Measurements from ENCODE around the gene SAA1.
"Not testable (repeated sequence)": the region's sequence is repeated elsewhere in the genome, so short reads cannot be mapped to it uniquely, and the experiment has no call there.

SAA1 gene

DNA sequence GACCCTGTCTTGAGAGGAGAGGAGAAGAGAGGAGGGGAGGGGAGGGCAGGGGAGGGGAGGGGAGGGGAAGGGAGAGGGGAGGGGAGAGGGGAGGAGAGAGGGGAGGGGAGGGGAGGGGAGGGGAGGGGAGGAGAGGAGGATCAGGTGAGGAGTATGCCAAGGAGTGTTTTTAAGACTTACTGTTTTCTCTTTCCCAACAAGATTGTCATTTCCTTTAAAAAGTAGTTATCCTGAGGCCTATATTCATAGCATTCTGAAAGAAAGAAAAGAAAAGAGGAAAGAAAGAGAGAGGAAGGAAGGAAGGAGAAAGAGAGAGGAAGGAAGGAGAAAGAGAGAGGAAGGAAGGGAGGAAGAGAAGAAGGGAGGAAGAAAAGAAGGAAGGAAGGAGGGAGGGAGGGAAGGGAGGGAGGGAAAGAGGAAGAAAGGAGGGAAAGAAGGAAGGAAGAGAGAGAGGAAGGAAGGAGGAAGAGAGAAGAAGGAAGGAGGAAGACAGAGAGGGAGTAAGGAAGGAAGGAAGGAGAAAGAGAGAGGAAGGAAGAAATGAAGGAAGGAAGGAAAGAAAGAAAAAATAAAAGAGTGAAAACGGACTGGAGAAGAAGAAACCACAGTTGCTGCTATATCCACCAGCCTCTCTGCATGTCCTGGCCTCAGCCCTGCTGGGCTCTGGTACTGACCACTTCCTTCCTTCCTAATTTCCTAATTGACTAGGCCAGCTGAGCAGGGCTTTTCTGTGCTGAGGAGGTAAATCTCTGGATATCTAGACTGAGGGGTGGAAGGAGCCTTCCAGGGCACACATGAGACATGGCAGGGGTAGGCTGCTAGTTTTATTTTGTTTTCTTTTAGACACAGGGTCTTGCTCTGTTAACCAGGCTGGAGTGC lies 1.1 kb upstream of the SAA1 start:
- TF ChIP-seq EZH2 (IDR thresholded peaks at IDR 0.05; ENCODE audit: borderline replicate concordance, low read depth, low read length, severe bottlenecking): no peak
- TF ChIP-seq, protein P1, sequence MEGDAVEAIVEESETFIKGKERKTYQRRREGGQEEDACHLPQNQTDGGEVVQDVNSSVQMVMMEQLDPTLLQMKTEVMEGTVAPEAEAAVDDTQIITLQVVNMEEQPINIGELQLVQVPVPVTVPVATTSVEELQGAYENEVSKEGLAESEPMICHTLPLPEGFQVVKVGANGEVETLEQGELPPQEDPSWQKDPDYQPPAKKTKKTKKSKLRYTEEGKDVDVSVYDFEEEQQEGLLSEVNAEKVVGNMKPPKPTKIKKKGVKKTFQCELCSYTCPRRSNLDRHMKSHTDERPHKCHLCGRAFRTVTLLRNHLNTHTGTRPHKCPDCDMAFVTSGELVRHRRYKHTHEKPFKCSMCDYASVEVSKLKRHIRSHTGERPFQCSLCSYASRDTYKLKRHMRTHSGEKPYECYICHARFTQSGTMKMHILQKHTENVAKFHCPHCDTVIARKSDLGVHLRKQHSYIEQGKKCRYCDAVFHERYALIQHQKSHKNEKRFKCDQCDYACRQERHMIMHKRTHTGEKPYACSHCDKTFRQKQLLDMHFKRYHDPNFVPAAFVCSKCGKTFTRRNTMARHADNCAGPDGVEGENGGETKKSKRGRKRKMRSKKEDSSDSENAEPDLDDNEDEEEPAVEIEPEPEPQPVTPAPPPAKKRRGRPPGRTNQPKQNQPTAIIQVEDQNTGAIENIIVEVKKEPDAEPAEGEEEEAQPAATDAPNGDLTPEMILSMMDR (IDR thresholded peaks at IDR 0.05; ENCODE audit: borderline replicate concordance, extremely low read depth, low read length, poor library complexity, severe bottlenecking): no peak
- Histone ChIP-seq H3K4me2 (ENCODE audit: insufficient read depth, low read length) (no peak overlapping the region), H3K27ac (ENCODE audit: low read length) (no peak overlapping the region), H3K79me2 (ENCODE audit: insufficient read depth, low read length) (no peaks in the 10 kb centered on the region), H3K4me3 (ENCODE audit: low read depth in 1 of 2, low read length in 2 of 2) (no peak overlapping the region), H3K36me3 (ENCODE audit: insufficient read depth, low read length) (no peaks in the 10 kb centered on the region), H3K9me3 (ENCODE audit: insufficient read depth, low read length, severe bottlenecking) (no peaks in the 10 kb centered on the region), H3K27me3 (ENCODE audit: insufficient read depth, low read length, poor library complexity) (peaks cover 4% of the 10 kb centered on the region), H3K9ac (ENCODE audit: low read depth, low read length) (no peak overlapping the region), H3K4me1 (ENCODE audit: insufficient read depth, low read length) (no peaks in the 10 kb centered on the region), H2AFZ (ENCODE audit: low read depth, low read length) (no peak overlapping the region), H4K20me1 (ENCODE audit: insufficient read depth, low read length) (no peaks in the 10 kb centered on the region)
- ATAC-seq (ENCODE audit: insufficient read depth, low read depth) (no peak), DNase-seq (no peak)

DNA sequence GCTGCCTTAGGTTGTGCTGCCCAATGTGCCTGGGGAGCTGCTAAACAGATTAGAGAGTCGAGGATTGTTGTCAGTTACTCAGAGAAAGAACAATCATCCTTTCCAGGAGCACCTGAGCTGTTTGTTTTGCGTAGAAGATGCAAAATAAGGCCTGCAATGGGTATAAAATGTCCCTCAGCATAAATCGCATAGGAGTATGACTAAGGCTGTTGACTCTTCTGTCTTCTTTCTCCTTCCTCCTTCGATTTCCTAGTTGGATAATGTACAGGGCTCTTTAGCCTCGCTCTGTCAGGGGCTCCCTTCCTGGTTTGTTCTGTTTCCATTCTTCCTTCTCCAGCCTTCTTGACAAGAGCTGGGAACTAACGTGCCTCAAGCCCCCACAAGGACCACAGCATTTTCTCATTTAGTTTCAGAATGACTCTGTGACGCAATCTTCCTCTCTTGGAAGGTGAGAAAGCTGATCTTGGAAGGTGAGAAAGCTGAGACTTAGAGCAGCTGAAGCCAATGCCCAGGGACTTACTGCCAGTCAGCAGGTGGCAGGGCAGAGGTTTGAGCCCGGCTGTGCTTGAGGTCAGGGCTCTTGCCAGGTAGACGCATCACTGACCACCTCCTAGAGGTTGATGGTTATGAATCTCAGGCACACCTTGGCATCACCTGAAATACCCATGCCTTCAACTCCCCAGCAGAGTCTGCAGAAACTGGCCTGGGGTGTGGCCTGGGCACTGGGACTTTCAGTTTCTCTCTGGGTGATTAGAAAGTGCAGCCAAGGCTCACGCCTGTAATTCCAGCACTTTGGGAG lies 1.5 kb downstream of the SAA1 start:
- H3K27ac ChIP-seq (ENCODE audit: low read length); H3K4me3 ChIP-seq (ENCODE audit: low read depth in 1 of 2, low read length in 2 of 2); DNase-seq; H3K9me3 ChIP-seq (ENCODE audit: insufficient read depth, low read length, severe bottlenecking); H3K79me2 ChIP-seq (ENCODE audit: insufficient read depth, low read length); H3K36me3 ChIP-seq (ENCODE audit: insufficient read depth, low read length); H3K4me1 ChIP-seq (ENCODE audit: insufficient read depth, low read length); H4K20me1 ChIP-seq (ENCODE audit: insufficient read depth, low read length); H3K9ac ChIP-seq (ENCODE audit: low read depth, low read length); H3K4me2 ChIP-seq (ENCODE audit: insufficient read depth, low read length); H3K27me3 ChIP-seq (ENCODE audit: insufficient read depth, low read length, poor library complexity); ATAC-seq (ENCODE audit: insufficient read depth, low read depth); H2AFZ ChIP-seq (ENCODE audit: low read depth, low read length): not testable (repeated sequence)

DNA sequence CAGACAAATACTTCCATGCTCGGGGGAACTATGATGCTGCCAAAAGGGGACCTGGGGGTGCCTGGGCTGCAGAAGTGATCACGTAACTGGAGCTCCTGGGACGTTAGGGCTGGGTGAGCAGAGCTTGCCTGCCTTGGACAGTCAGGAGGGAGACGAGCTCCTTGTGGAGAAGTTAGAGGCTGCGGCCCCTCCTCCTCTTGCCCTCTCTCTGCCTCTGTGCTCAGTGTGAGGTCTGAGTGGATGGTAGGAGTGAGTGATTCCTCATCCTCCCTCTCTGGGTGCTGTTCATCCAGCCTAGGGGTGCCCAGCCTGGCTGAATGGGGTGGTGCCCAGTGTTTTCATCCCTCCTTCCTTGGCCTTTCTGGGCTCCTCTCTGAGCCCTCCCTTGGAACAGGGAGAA lies 3.2 kb downstream of the SAA1 start:
- H4K20me1 ChIP-seq (ENCODE audit: insufficient read depth, low read length); ATAC-seq (ENCODE audit: insufficient read depth, low read depth); H3K27ac ChIP-seq (ENCODE audit: low read length); H3K36me3 ChIP-seq (ENCODE audit: insufficient read depth, low read length); H3K79me2 ChIP-seq (ENCODE audit: insufficient read depth, low read length); H3K9ac ChIP-seq (ENCODE audit: low read depth, low read length); H3K4me3 ChIP-seq (ENCODE audit: low read depth in 1 of 2, low read length in 2 of 2); H3K4me2 ChIP-seq (ENCODE audit: insufficient read depth, low read length); H3K9me3 ChIP-seq (ENCODE audit: insufficient read depth, low read length, severe bottlenecking); DNase-seq; H2AFZ ChIP-seq (ENCODE audit: low read depth, low read length); H3K4me1 ChIP-seq (ENCODE audit: insufficient read depth, low read length); H3K27me3 ChIP-seq (ENCODE audit: insufficient read depth, low read length, poor library complexity): not testable (repeated sequence)

DNA sequence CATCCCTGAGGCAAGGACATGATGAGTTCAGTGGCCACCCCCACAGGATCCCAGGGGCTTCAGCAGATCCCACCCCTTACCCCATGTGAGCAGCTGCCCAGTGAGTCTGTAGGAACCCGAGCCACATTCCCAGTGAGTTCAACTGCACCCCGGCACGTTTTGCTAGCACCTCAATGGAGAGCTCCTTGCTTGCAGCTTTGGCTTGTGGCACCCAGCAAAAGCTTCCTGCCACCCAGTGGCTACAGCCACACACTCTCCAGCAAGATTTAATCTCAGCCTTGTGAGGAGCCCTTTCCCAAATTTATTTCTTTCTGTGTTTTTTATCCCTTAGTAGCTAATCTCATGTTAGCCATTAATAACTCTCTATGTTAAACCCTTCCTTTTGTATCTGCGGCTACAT lies 4.0 kb downstream of the SAA1 start:
- Histone ChIP-seq H3K9ac (ENCODE audit: low read depth, low read length) (no peak overlapping the region), H3K27ac (ENCODE audit: low read length) (no peak overlapping the region), H4K20me1 (ENCODE audit: insufficient read depth, low read length) (no peaks in the 10 kb centered on the region), H3K9me3 (ENCODE audit: insufficient read depth, low read length, severe bottlenecking) (no peaks in the 10 kb centered on the region), H3K36me3 (ENCODE audit: insufficient read depth, low read length) (no peaks in the 10 kb centered on the region), H3K4me2 (ENCODE audit: insufficient read depth, low read length) (no peak overlapping the region), H3K4me1 (ENCODE audit: insufficient read depth, low read length) (no peaks in the 10 kb centered on the region), H3K79me2 (ENCODE audit: insufficient read depth, low read length) (no peaks in the 10 kb centered on the region), H2AFZ (ENCODE audit: low read depth, low read length) (no peak overlapping the region), H3K27me3 (ENCODE audit: insufficient read depth, low read length, poor library complexity) (peaks cover 4% of the 10 kb centered on the region), H3K4me3 (ENCODE audit: low read depth in 1 of 2, low read length in 2 of 2) (no peak overlapping the region)
- DNase-seq (no peak), ATAC-seq (ENCODE audit: insufficient read depth, low read depth) (no peak)
- TF ChIP-seq EZH2 (IDR thresholded peaks at IDR 0.05; ENCODE audit: borderline replicate concordance, low read depth, low read length, severe bottlenecking): no peak
- TF ChIP-seq, protein P1 (IDR thresholded peaks at IDR 0.05; ENCODE audit: borderline replicate concordance, extremely low read depth, low read length, poor library complexity, severe bottlenecking): no peak

All from DND-41 (cell line).